Erythroblast (primary cell): ENCODE results near the gene C17orf50.

Experiments used
- GATA1 ChIP-seq: IDR thresholded peaks from 2 replicates; pipeline ENCODE4 v1.6.1; 2011; ENCODE audit warnings: low read depth, mild to moderate bottlenecking, control low read depth, low read length, moderate library complexity
- POLR2A ChIP-seq: IDR thresholded peaks from 2 replicates; pipeline ENCODE4 v1.6.1; 2011; ENCODE audit warnings: mild to moderate bottlenecking, low read length

GRCh38 chr17:35748979-35749378 lies 11.7 kb upstream of the C17orf50 start:
- TF ChIP-seq POLR2A (no peak), GATA1 (no peak)
